Sigmoid colon (tissue), 4 donors: Measurements from ENCODE around the gene OSGEPL1.

Source experiments
- CTCF ChIP-seq, 4 experiments: fragments of 450-650 bp in 3 of 4; fragments of 200-600 bp in 1 of 4; IDR thresholded peaks; one replicate each; pipeline ENCODE4 v1.5.1; 2016 to 2019; ENCODE audit warnings: antibody characterized with exemption in 4 of 4, mild to moderate bottlenecking in 3 of 4, moderate library complexity in 2 of 4
- POLR2A ChIP-seq, 2 donors: fragments of 450-650 bp; IDR thresholded peaks; one replicate each; pipeline ENCODE4 v1.6.1; 2016; ENCODE audit warnings: antibody characterized with exemption in 2 of 2, mild to moderate bottlenecking in 2 of 2, moderate library complexity in 2 of 2
- POLR2AphosphoS5 ChIP-seq, 4 donors: sonication (generic); formaldehyde crosslinking; IDR thresholded peaks; one replicate each; pipeline ENCODE4 v1.6.1; 2017; ENCODE audit warnings: antibody characterized with exemption in 4 of 4

- TF ChIP-seq POLR2A (IDR thresholded peaks at IDR 0.05) (no peak), CTCF (IDR thresholded peaks at IDR 0.05) (no peak), POLR2AphosphoS5 (IDR thresholded peaks at IDR 0.05) (no peak)
Observed at GRCh38 chr2:189763908-189764661, 1.5 kb upstream of the OSGEPL1 start.
